Measurements from ENCODE around the gene SOAT1.

DNA sequence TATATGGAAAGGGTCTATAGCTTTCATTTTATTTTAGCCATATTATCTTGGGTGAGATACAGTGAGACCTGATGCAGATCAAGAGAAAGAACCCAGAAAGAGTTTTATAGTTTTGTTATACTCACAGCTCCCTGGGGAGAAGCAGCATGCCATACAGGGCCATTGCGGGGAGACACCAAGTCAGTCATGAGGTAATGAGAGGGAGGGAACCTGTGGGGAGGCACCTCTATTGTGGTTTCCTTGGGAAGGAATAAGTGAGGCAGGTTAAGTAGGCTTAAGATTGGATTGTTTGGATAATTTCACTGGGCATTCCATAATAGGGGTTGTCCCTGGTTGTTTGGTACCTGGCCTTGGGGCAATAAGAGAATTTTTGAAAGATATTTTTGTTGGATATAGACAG, 91.9 kb downstream of the SOAT1 start:
- TF ChIP-seq, protein P1, sequence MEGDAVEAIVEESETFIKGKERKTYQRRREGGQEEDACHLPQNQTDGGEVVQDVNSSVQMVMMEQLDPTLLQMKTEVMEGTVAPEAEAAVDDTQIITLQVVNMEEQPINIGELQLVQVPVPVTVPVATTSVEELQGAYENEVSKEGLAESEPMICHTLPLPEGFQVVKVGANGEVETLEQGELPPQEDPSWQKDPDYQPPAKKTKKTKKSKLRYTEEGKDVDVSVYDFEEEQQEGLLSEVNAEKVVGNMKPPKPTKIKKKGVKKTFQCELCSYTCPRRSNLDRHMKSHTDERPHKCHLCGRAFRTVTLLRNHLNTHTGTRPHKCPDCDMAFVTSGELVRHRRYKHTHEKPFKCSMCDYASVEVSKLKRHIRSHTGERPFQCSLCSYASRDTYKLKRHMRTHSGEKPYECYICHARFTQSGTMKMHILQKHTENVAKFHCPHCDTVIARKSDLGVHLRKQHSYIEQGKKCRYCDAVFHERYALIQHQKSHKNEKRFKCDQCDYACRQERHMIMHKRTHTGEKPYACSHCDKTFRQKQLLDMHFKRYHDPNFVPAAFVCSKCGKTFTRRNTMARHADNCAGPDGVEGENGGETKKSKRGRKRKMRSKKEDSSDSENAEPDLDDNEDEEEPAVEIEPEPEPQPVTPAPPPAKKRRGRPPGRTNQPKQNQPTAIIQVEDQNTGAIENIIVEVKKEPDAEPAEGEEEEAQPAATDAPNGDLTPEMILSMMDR (IDR thresholded peaks at IDR 0.05 in 2 of 3, conservative IDR thresholded peaks at IDR 0.05 in 1 of 3; ENCODE audit: borderline replicate concordance in 1 of 3, insufficient read depth in 1 of 3, low read depth in 2 of 3, low read length in 2 of 3): no peak
- no peak for TF ChIP-seq JUND (IDR thresholded peaks at IDR 0.05)
- TF ChIP-seq TCF7L2 (IDR thresholded peaks at IDR 0.05; ENCODE audit: borderline replicate concordance, extremely low read depth, insufficient read depth, insufficient read length): no peak
- no peak for TF ChIP-seq YY1 (IDR thresholded peaks at IDR 0.05; ENCODE audit: extremely low read depth, insufficient replicate concordance, low read depth, low read length)
- TF ChIP-seq POLR2AphosphoS5 (IDR thresholded peaks at IDR 0.05; ENCODE audit: low read depth, low read length): no peak
- TF ChIP-seq CEBPB (IDR thresholded peaks at IDR 0.05; ENCODE audit: low read depth): no peak

All from HCT116 (cell line).